IMR-90 (cell line): Measurements from ENCODE around the gene CLIC5. TPM values are rescaled to one million over a fixed set of nuclear protein-coding genes. Genes with fewer than 3 reads are reported as not detected.

ENCODE experiments used
- ATAC-seq: fragments of 200-7000 bp; cut with Tn5 transposase; 2 replicates; pipeline ENCODE4 v1.9.1; 2020; ENCODE audit warnings: low read depth, mild to moderate bottlenecking, moderate library complexity
- BruUV-seq: library from RNA; stranded (reverse); fragments of 400-500 nt; replicated peaks from 2 replicates; lab custom pipeline; 2021; lab: Mats Ljungman, UMichigan
- CTCF ChIA-PET: fragments of 300-600 bp; formaldehyde crosslinking; extraction: SDS; loops from one replicate; lab custom pipeline; 2021; ENCODE audit warnings: antibody characterized with exemption; lab: Yijun Ruan, JAX
- POLR2A ChIA-PET: fragments of 300-600 bp; sonication (Branson Sonifier 250); formaldehyde crosslinking; loops from one replicate; lab custom pipeline; 2022; ENCODE audit warnings: antibody characterized with exemption; ENCODE audit not compliant: unreplicated experiment; lab: Charles Lee
- DNase-seq: peaks from one replicate; pipeline ENCODE4 v3.0.0; 2013
- H2AFZ ChIP-seq: replicated peaks from 2 replicates; pipeline ENCODE3; 2013; ENCODE audit warnings: low read length, mild to moderate bottlenecking; ENCODE audit not compliant: poor library complexity
- H2AK5ac ChIP-seq: 2 replicates; pipeline ENCODE4 v1.6.1; 2013; ENCODE audit warnings: low read depth, low read length, inconsistent platforms
- H2AK9ac ChIP-seq: replicated peaks from 2 replicates; pipeline ENCODE3; 2013; ENCODE audit warnings: mild to moderate bottlenecking, low read depth, low read length, moderate library complexity; ENCODE audit not compliant: poor library complexity
- H2BK120ac ChIP-seq: 2 replicates; pipeline ENCODE4 v1.6.1; 2013; ENCODE audit warnings: low read depth, low read length, inconsistent platforms
- H2BK15ac ChIP-seq: 3 replicates; pipeline ENCODE4 v1.6.1; 2013; ENCODE audit warnings: low read depth, low read length, inconsistent platforms
- H2BK20ac ChIP-seq: 2 replicates; pipeline ENCODE4 v1.6.1; 2013; ENCODE audit warnings: low read depth, mild to moderate bottlenecking, inconsistent platforms, low read length, moderate library complexity
- H2BK5ac ChIP-seq: 2 replicates; pipeline ENCODE4 v1.6.1; 2013; ENCODE audit warnings: mild to moderate bottlenecking, low read depth, low read length, inconsistent platforms; ENCODE audit not compliant: poor library complexity, severe bottlenecking
- H3K14ac ChIP-seq: replicated peaks from 2 replicates; pipeline ENCODE4 v1.6.1; 2013; ENCODE audit warnings: low read depth, low read length, inconsistent platforms
- H3K18ac ChIP-seq: 2 replicates; pipeline ENCODE4 v1.6.1; 2013; ENCODE audit warnings: low read depth, low read length, control low read depth
- H3K23ac ChIP-seq: 2 replicates; pipeline ENCODE4 v1.6.1; 2013; ENCODE audit warnings: low read depth, low read length, inconsistent platforms
- H3K27ac ChIP-seq: 2 replicates; pipeline ENCODE4 v1.5.1; 2013; ENCODE audit warnings: mild to moderate bottlenecking, control low read depth, low read length; ENCODE audit not compliant: insufficient read depth
- H3K27me3 ChIP-seq: 2 replicates; pipeline ENCODE4 v1.6.1; 2013; ENCODE audit warnings: low read length; ENCODE audit not compliant: control insufficient read depth, insufficient read depth
- H3K36me3 ChIP-seq: 2 replicates; pipeline ENCODE4 v1.6.1; 2013; ENCODE audit warnings: low read length, mixed read lengths; ENCODE audit not compliant: control insufficient read depth, insufficient read depth
- H3K4ac ChIP-seq: 2 replicates; pipeline ENCODE4 v1.6.1; 2013; ENCODE audit warnings: low read depth, low read length, inconsistent platforms
- H3K4me1 ChIP-seq: 2 replicates; pipeline ENCODE4 v1.6.1; 2013; ENCODE audit warnings: low read length, mixed read lengths; ENCODE audit not compliant: control insufficient read depth, insufficient read depth
- H3K4me2 ChIP-seq: 2 replicates; pipeline ENCODE4 v1.6.1; 2013; ENCODE audit warnings: low read depth, mild to moderate bottlenecking, control low read depth, low read length, moderate library complexity
- H3K4me3 ChIP-seq: 2 replicates; pipeline ENCODE4 v1.5.1; 2013; ENCODE audit warnings: low read depth, mild to moderate bottlenecking, control low read depth, low read length, moderate library complexity; ENCODE audit not compliant: insufficient read depth
- H3K56ac ChIP-seq: 2 replicates; pipeline ENCODE4 v1.6.1; 2013; ENCODE audit warnings: low read length, inconsistent platforms; ENCODE audit not compliant: insufficient read depth; ENCODE audit errors: extremely low read depth
- H3K79me1 ChIP-seq, 2 experiments: 2 replicates each; pipeline ENCODE4 v1.6.1; 2013; ENCODE audit warnings: low read length in 2 of 2, inconsistent platforms in 1 of 2, low read depth in 1 of 2
- H3K9ac ChIP-seq: 2 replicates; pipeline ENCODE4 v1.6.1; 2013; ENCODE audit warnings: low read depth, low read length, control low read depth
- H3K9me1 ChIP-seq: 2 replicates; pipeline ENCODE4 v1.6.1; 2013; ENCODE audit warnings: low read length, inconsistent platforms; ENCODE audit not compliant: insufficient read depth
- H3K9me3 ChIP-seq: 2 replicates; pipeline ENCODE4 v1.6.1; 2013; ENCODE audit warnings: low read length; ENCODE audit not compliant: control insufficient read depth, insufficient read depth
- H4K20me1 ChIP-seq: 2 replicates; pipeline ENCODE4 v1.6.1; 2013; ENCODE audit warnings: low read length, inconsistent platforms; ENCODE audit not compliant: insufficient read depth
- H4K5ac ChIP-seq: 2 replicates; pipeline ENCODE4 v1.6.1; 2013; ENCODE audit warnings: mild to moderate bottlenecking, low read depth, low read length, control low read depth
- H4K8ac ChIP-seq, 2 experiments: 2 replicates each; pipeline ENCODE4 v1.6.1; 2013; ENCODE audit warnings: low read depth in 2 of 2, low read length in 2 of 2, control low read depth in 1 of 2, inconsistent platforms in 1 of 2
- H4K91ac ChIP-seq: 2 replicates; pipeline ENCODE4 v1.6.1; 2013; ENCODE audit warnings: low read depth, low read length, inconsistent platforms; ENCODE audit not compliant: insufficient read depth
- CEBPB ChIP-seq: IDR thresholded peaks from 2 replicates; pipeline ENCODE4 v1.6.1; 2012; ENCODE audit warnings: low read depth, low read length, improper control_type of control experiment
- CHD1 ChIP-seq: IDR thresholded peaks from 2 replicates; pipeline ENCODE4 v1.6.1; 2012; ENCODE audit warnings: low read depth, low read length, improper control_type of control experiment
- SMC3 ChIP-seq: fragments of 150-350 bp; IDR thresholded peaks from 2 replicates; pipeline ENCODE4 v1.6.1; 2016; ENCODE audit warnings: low read depth, mild to moderate bottlenecking, antibody characterized with exemption, low read length, moderate library complexity
- WGBS, 2 experiments: methylation state at CpG; one replicate each; pipeline versions ENCODE4 v1.1.5 to v1.1.7; 2013; ENCODE audit warnings: missing lambda C conversion rate in 2 of 2; ENCODE audit not compliant: insufficient read length in 1 of 2; ENCODE audit errors: extremely low coverage in 2 of 2; 5-methylcytosine and 5-hydroxymethylcytosine counted together
- dilution Hi-C: fragments of 300-500 bp; cut with HindIII; formaldehyde crosslinking; loops from one replicate; pipeline ENCODE4 v1.14.3; 2018; ENCODE audit warnings: low sequenced_read_pairs; ENCODE audit not compliant: unreplicated experiment
- in situ Hi-C: fragments of 300-500 bp; cut with MboI; formaldehyde crosslinking; loops from 3 replicates; pipeline ENCODE4 v1.14.3; 2019; ENCODE audit warnings: low sequenced_read_pairs, inconsistent platforms, mixed read lengths
- intact Hi-C: fragments of 100-400 bp; cut with micrococcal nuclease; formaldehyde crosslinking; loops from 2 replicates; pipeline ENCODE4 v1.10.0; 2022
- polyA plus RNA-seq, 3 experiments: library from polyadenylated mRNA; depleted of rRNA; stranded (reverse); fragments of >200 nt; gene quantifications; 2 replicates each; pipeline ENCODE4 v1.2.3, GENCODE V29; 2012; ENCODE audit warnings: low replicate concordance in 1 of 3
- total RNA-seq: library from RNA; depleted of rRNA; stranded (reverse); fragments of >200 nt; gene quantifications from 2 replicates; pipeline ENCODE4 v1.2.3, GENCODE V29; 2012
- TF ChIP-seq, protein P1 (sequence below): fragments of 150-350 bp; IDR thresholded peaks from 2 replicates; pipeline ENCODE4 v1.6.1; 2016; ENCODE audit warnings: low read depth, mild to moderate bottlenecking, low read length, moderate library complexity, borderline replicate concordance

CLIC5 gene
- total and polyA plus RNA-seq, 2 of the 4 experiments (the other 2 are of a cell fraction): not detected

DNA sequence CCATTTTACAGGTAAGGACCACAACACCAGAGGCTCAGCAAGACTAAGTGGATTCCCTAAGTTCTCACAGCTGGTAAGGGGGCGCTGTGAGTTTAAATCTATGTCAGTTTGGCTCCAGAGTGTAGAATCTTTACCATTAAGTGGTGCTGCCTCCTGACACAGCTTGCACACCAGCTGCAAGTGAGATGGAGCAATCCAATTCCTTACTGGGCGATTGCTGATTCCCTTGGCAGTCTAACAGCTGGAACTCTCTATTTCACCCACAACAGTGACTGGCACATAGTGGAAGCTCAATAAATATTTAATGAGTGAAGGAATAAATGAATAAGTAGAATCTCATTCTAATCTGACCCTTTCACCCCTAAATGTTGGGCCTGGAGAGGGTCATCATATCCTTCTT lies 176.7 kb downstream of the CLIC5 start:
- no peak overlapping the region for H3K9ac ChIP-seq
- no peaks in the 10 kb centered on the region for H3K9me3 ChIP-seq
- WGBS, 2 experiments: 40% methylated on average over 1 of the region's 2 CpGs; no CpG with 5 or more reads in 1 of the 2 experiments
- no peak overlapping the region for H2AK9ac ChIP-seq
- no peak overlapping the region for H3K4ac ChIP-seq
- no peak overlapping the region for H3K4me3 ChIP-seq
- H4K91ac ChIP-seq: no peak overlapping the region
- no peak overlapping the region for H2BK20ac ChIP-seq
- no TSS peak for BruUV-seq
- H4K8ac ChIP-seq: no peak overlapping the region
- no peak for DNase-seq
- dilution Hi-C loops: no loop called here
- in situ Hi-C loops: no loop called here
- H3K27me3 ChIP-seq: peaks cover 13% of the 10 kb centered on the region
- H3K56ac ChIP-seq: no peak overlapping the region
- TF ChIP-seq CHD1 (no peak), SMC3 (no peak), CEBPB (no peak)
- TF ChIP-seq, protein P1, sequence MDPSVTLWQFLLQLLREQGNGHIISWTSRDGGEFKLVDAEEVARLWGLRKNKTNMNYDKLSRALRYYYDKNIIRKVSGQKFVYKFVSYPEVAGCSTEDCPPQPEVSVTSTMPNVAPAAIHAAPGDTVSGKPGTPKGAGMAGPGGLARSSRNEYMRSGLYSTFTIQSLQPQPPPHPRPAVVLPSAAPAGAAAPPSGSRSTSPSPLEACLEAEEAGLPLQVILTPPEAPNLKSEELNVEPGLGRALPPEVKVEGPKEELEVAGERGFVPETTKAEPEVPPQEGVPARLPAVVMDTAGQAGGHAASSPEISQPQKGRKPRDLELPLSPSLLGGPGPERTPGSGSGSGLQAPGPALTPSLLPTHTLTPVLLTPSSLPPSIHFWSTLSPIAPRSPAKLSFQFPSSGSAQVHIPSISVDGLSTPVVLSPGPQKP: no peak
- H2BK120ac ChIP-seq: no peak overlapping the region
- no peaks in the 10 kb centered on the region for H3K9me1 ChIP-seq
- no peak overlapping the region for H3K14ac ChIP-seq
- H3K23ac ChIP-seq: no peak overlapping the region
- ATAC-seq: no peak
- no peak overlapping the region for H4K5ac ChIP-seq
- no peaks in the 10 kb centered on the region for H4K20me1 ChIP-seq
- no peak overlapping the region for H2BK5ac ChIP-seq
- H3K27ac ChIP-seq: no peak overlapping the region
- H3K18ac ChIP-seq: no peak overlapping the region
- no peaks in the 10 kb centered on the region for H3K36me3 ChIP-seq
- no peaks in the 10 kb centered on the region for H3K4me1 ChIP-seq
- H2AK5ac ChIP-seq: no peak overlapping the region
- POLR2A ChIA-PET: interaction anchor here (0.6 kb wide), 1 partner anchor 411 kb away, joined by 10 read pairs; no protein-coding TSS in a partner anchor
- H2AFZ ChIP-seq: no peak overlapping the region
- H3K79me1 ChIP-seq: no peaks in the 10 kb centered on the region
- no peak overlapping the region for H3K4me2 ChIP-seq
- intact Hi-C loops: no loop called here
- no peak overlapping the region for H2BK15ac ChIP-seq
- CTCF ChIA-PET: no interaction called here
